ENCODE results near the gene MFAP3. TPM values are rescaled to one million over a fixed set of nuclear protein-coding genes. Genes with fewer than 3 reads are reported as not detected.

The MFAP3 gene
- total RNA-seq, 4 donors from 2014 or later: 20.2 to 43.3 (median 27.3) TPM

DNA sequence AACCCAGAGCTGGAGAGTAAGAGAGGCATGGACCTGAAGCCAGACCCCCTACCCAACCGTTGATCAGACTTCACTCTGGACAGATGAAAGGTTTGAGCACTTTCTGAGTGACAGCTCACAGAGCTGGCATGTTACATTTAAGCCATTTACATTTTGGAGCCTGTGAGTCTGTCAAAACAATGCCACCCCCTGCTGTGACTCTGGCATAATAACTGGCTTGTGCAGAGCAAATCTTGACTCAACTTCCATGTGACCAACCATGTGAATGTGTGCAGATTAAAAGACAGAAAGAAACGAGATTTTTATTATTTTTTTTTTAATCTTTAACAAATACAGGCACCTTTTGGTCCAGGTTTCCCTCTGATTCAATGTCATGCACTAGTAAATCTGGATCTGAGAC is 48.5 kb downstream of the MFAP3 start:
- TF ChIP-seq POLR2A (IDR thresholded peaks at IDR 0.05): no peak
- TF ChIP-seq, protein P1, sequence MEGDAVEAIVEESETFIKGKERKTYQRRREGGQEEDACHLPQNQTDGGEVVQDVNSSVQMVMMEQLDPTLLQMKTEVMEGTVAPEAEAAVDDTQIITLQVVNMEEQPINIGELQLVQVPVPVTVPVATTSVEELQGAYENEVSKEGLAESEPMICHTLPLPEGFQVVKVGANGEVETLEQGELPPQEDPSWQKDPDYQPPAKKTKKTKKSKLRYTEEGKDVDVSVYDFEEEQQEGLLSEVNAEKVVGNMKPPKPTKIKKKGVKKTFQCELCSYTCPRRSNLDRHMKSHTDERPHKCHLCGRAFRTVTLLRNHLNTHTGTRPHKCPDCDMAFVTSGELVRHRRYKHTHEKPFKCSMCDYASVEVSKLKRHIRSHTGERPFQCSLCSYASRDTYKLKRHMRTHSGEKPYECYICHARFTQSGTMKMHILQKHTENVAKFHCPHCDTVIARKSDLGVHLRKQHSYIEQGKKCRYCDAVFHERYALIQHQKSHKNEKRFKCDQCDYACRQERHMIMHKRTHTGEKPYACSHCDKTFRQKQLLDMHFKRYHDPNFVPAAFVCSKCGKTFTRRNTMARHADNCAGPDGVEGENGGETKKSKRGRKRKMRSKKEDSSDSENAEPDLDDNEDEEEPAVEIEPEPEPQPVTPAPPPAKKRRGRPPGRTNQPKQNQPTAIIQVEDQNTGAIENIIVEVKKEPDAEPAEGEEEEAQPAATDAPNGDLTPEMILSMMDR (IDR thresholded peaks at IDR 0.05): no peak
- intact Hi-C loops (cut with DNase I; ENCODE audit: low total_unique reads): no loop called here
- WGBS, 2 donors: 30 to 39% methylated on average over 2 of the region's 2 CpGs
- DNase-seq (ENCODE audit: low spot score in 2 of 2): no peak
- no peak overlapping the region for H3K4me3 ChIP-seq (ENCODE audit: low read depth, poor library complexity, severe bottlenecking)

DNA sequence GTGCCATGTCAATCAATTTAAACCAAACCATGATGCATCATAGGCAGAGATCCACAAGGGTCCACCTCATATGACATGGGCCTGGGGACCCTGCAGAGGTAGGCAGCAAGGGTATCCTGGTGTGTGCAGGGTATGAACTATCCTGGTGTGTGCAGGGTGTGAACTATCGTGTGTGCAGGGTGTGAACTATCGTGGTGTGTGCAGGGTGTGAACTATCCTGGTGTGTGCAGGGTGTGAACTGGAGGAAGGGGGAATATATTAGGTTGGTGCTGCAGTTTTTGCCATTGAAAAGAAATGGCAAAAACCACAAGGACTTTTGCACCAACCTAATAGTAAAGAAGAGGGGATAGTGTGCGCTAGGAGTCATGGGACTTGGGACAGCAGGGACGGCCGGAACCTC is 50.0 kb downstream of the MFAP3 start:
- WGBS, 2 donors: 97 to 98% methylated on average over 5 of the region's 5 CpGs
- intact Hi-C loops (cut with DNase I; ENCODE audit: low total_unique reads): no loop called here
- TF ChIP-seq, protein P1 (IDR thresholded peaks at IDR 0.05): no peak
- no peak for TF ChIP-seq POLR2A (IDR thresholded peaks at IDR 0.05)
- H3K4me3 ChIP-seq (ENCODE audit: low read depth, poor library complexity, severe bottlenecking): no peak overlapping the region
- no peak for DNase-seq (ENCODE audit: low spot score in 2 of 2)

DNA sequence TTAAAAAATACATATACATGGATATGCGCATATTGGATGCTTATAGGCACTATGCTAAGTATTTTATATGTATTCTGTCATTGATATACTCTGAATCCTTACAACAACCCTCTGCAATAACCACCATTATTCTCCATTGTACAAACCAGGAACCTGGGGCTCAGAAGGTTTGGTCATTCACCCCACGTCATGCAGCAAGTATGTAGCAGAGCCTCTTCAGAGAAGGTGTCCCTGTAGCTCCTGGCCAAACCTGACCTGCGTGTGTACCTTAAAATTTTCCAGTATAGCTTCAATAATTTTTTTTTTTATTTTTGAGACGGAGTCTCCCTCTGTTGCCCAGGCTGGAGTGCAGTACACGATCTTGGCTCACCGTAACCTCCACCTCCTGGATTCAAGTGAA is 51.9 kb downstream of the MFAP3 start:
- no peak for TF ChIP-seq POLR2A (IDR thresholded peaks at IDR 0.05)
- TF ChIP-seq, protein P1 (IDR thresholded peaks at IDR 0.05): no peak
- intact Hi-C loops (cut with DNase I; ENCODE audit: low total_unique reads): no loop called here
- DNase-seq (ENCODE audit: low spot score in 2 of 2): no peak
- 96 to 98% methylated on average over 6 of the region's 6 CpGs for WGBS, 2 donors
- no peak overlapping the region for H3K4me3 ChIP-seq (ENCODE audit: low read depth, poor library complexity, severe bottlenecking)

DNA sequence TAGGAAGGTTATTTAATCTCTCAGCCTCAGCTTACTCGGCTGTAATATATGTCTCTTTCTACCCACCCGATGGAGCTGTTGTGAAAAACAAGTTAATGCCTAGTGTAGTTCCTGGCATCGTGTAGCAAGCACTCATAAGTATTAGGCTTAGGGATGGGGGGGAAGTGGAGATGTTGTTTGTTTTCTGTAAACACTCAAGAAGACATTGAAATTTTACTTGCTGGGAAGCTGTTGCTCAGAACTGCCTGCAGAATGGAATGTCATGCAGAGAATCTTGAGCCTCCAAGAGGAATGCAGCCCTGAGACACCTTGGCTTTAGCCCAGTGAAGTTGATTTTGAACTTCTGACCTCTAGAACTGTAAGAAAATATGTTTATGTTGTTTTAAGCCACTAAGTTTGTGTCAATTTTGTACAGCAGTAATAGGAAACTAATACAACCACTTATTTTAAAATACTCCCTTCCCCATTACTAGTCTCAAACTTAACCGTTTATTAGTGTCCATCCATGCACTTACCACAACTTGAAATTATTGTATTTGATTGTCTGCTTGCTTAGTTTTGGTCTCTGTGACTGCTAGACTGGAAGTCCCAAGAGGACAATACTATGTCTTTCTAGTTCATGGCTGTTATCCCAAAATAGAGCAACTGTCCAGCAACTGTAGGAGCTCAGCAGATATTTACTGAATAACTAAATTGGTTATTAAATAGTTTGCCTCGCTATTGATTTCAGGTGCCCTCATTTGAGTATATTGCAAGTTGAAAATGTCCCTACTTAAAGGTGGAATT is 53.8 kb downstream of the MFAP3 start:
- intact Hi-C loops (cut with DNase I; ENCODE audit: low total_unique reads): no loop called here
- H3K4me3 ChIP-seq (ENCODE audit: low read depth, poor library complexity, severe bottlenecking): no peak overlapping the region
- 50 to 59% methylated on average over 5 of the region's 5 CpGs for WGBS, 2 donors
- TF ChIP-seq POLR2A (IDR thresholded peaks at IDR 0.05): no peak
- TF ChIP-seq, protein P1 (IDR thresholded peaks at IDR 0.05): no peak
- no peak for DNase-seq (ENCODE audit: low spot score in 2 of 2)

DNA sequence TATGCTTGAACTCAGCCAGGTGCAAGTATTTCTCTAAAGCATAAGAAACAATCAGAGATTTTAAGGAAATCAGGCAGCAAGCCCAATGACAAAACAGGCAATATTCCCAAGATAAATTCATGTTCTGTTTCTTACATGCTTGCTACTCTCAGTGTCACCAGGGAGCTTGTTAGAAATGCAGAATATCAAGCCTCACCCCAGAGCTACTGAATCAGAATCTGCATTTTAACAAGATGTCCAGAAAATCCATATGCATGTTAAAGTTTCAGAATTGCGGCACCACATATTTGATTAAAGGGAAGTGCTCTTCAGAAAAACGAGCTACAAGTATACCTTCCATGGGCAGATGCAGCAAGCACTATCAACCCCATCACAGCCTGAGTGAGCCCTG is 54.4 kb downstream of the MFAP3 start:
- WGBS, 2 donors: 63 to 67% methylated on average over 2 of the region's 2 CpGs
- TF ChIP-seq POLR2A (IDR thresholded peaks at IDR 0.05): no peak
- TF ChIP-seq, protein P1 (IDR thresholded peaks at IDR 0.05): no peak
- intact Hi-C loops (cut with DNase I; ENCODE audit: low total_unique reads): no loop called here
- DNase-seq (ENCODE audit: low spot score in 2 of 2): no peak
- H3K4me3 ChIP-seq (ENCODE audit: low read depth, poor library complexity, severe bottlenecking): no peak overlapping the region

DNA sequence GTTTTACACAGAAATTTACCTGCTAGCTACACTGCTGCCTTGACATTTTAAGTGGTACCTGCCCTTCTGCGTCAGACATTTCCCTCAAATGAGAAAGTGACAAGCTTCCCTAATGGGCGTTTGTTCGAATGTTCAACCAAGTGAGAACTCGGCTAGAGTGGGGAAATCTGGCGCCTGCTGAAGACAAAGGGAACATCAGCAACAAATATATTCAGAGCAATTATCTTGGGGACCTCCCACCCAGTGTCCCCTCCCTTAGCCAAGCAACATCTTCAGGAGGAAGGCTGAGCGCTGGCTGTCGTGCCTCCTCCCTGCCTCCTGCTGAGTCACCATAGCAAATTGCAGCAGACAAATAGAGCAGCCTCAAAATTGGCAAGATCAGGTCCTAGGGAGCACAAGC is 57.1 kb downstream of the MFAP3 start:
- WGBS, 2 donors: 71 to 75% methylated on average over 7 of the region's 7 CpGs
- TF ChIP-seq, protein P1 (IDR thresholded peaks at IDR 0.05): no peak
- TF ChIP-seq POLR2A (IDR thresholded peaks at IDR 0.05): no peak
- no peak for DNase-seq (ENCODE audit: low spot score in 2 of 2)
- no peak overlapping the region for H3K4me3 ChIP-seq (ENCODE audit: low read depth, poor library complexity, severe bottlenecking)
- intact Hi-C loops (cut with DNase I; ENCODE audit: low total_unique reads): no loop called here

All from lower leg skin (tissue), 4 donors.